Body of pancreas (tissue), 4 donors: ENCODE measurements around the gene AP1M1.

Experiments used
- CTCF ChIP-seq, 7 experiments: fragments of 450-650 bp in 4 of 7; fragments of 200-600 bp in 3 of 7; sonication (generic) in 3 of 7; IDR thresholded peaks; one replicate each; pipeline ENCODE4 v1.5.1; 2016 to 2019; ENCODE audit warnings: antibody characterized with exemption in 7 of 7
- POLR2A ChIP-seq, 3 donors: fragments of 450-650 bp; IDR thresholded peaks; one replicate each; pipeline ENCODE4 v1.6.1; 2016; ENCODE audit warnings: antibody characterized with exemption in 3 of 3, mild to moderate bottlenecking in 2 of 3

GRCh38 chr19:16265890-16266585 is 68.3 kb downstream of the AP1M1 start:
- TF ChIP-seq CTCF (IDR thresholded peaks at IDR 0.05) (no peak), POLR2A (IDR thresholded peaks at IDR 0.05) (no peak)
